ENCODE measurements around the gene CAVIN4. TPM values are rescaled to one million over a fixed set of nuclear protein-coding genes. Genes with fewer than 3 reads are reported as not detected.

The CAVIN4 gene
- 0.69 and 0.82 TPM in 2 replicates for total RNA-seq (2014; rRNA removed; shearing (Covaris generic); ENCODE audit: low replicate concordance)

DNA sequence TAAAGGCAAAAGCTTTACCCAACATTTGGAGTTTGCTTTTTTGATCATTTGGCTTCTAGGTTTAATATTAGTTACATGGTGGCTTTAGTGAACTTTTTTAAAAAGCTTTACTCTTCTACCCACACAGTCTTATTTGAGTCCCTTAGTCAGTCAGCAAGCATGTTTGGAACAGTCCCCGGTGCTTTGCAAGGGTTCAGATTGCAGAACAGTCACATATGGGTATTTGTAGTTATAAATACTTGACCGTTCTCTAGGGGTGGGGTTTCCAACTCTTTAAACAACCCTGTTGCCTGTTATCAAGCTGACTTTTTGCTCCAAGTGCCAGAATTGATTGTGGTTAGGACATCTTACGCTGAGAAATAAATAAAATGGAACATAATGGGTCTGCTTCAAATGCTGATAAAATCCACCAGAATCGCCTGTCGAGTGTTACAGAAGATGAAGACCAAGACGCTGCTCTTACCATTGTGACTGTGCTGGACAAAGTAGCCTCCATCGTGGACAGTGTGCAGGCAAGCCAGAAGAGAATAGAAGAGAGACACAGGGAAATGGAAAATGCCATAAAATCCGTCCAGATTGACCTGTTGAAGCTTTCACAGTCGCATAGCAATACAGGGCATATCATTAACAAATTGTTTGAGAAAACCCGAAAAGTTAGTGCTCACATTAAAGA, at the start of gene CAVIN4:
CAVIN4 (plus strand) TSS at position 304 of the 673 bp plus-strand sequence; CDS start at position 369, 65 bp downstream.
- no peaks in the 10 kb centered on the region for H3K27me3 ChIP-seq
- no peak for DNase-seq
- no peaks in the 10 kb centered on the region for H3K9me3 ChIP-seq
- no peak within 1 kb of the TSS for H3K4me3 ChIP-seq
- H3K36me3 ChIP-seq = no peaks in the 10 kb centered on the region

- H3K36me3 ChIP-seq = no peaks in the 10 kb centered on the region
- no peak overlapping the region for H3K4me3 ChIP-seq
- no peaks in the 10 kb centered on the region for H3K9me3 ChIP-seq
- H3K27me3 ChIP-seq = no peaks in the 10 kb centered on the region
- no peak for DNase-seq
Measured at GRCh38 chr9:100534401-100534800, 43.5 kb upstream of the CAVIN4 start.

GRCh38 chr9:100540327-100540726, 37.6 kb upstream of the CAVIN4 start:
- H3K4me3 ChIP-seq = no peak overlapping the region
- no peak for DNase-seq

GRCh38 chr9:100549048-100549447, 28.8 kb upstream of the CAVIN4 start:
- DNase-seq = no peak

More at GRCh38 chr9:100540327-100540726, 37.6 kb upstream of the CAVIN4 start:
- H3K9me3 ChIP-seq = peaks cover 5% of the 10 kb centered on the region
- no peaks in the 10 kb centered on the region for H3K27me3 ChIP-seq
- H3K36me3 ChIP-seq = no peaks in the 10 kb centered on the region

GRCh38 chr9:100554935-100555401, 22.9 kb upstream of the CAVIN4 start:
- H3K27me3 ChIP-seq = no peaks in the 10 kb centered on the region
- H3K36me3 ChIP-seq = no peaks in the 10 kb centered on the region
- DNase-seq = no peak
- no peaks in the 10 kb centered on the region for H3K9me3 ChIP-seq
- no peak overlapping the region for H3K4me3 ChIP-seq

More at GRCh38 chr9:100549048-100549447, 28.8 kb upstream of the CAVIN4 start:
- Histone ChIP-seq H3K9me3 (no peaks in the 10 kb centered on the region), H3K4me3 (no peak overlapping the region), H3K27me3 (no peaks in the 10 kb centered on the region), H3K36me3 (no peaks in the 10 kb centered on the region)

- Histone ChIP-seq H3K9me3 (no peaks in the 10 kb centered on the region), H3K36me3 (no peaks in the 10 kb centered on the region), H3K27me3 (no peaks in the 10 kb centered on the region), H3K4me3 (no peak overlapping the region)
- no peak for DNase-seq
Measured at GRCh38 chr9:100555471-100555870, 22.4 kb upstream of the CAVIN4 start.

- Histone ChIP-seq H3K27me3 (no peaks in the 10 kb centered on the region), H3K4me3 (no peak overlapping the region), H3K36me3 (no peaks in the 10 kb centered on the region), H3K9me3 (no peaks in the 10 kb centered on the region)
- DNase-seq = no peak
Measured at GRCh38 chr9:100557053-100557452, 20.8 kb upstream of the CAVIN4 start.

- H3K36me3 ChIP-seq = no peaks in the 10 kb centered on the region
- no peak for DNase-seq
- H3K4me3 ChIP-seq = no peak overlapping the region
- H3K9me3 ChIP-seq = no peaks in the 10 kb centered on the region
- no peaks in the 10 kb centered on the region for H3K27me3 ChIP-seq
Measured at GRCh38 chr9:100561256-100561655, 16.6 kb upstream of the CAVIN4 start.

DNA sequence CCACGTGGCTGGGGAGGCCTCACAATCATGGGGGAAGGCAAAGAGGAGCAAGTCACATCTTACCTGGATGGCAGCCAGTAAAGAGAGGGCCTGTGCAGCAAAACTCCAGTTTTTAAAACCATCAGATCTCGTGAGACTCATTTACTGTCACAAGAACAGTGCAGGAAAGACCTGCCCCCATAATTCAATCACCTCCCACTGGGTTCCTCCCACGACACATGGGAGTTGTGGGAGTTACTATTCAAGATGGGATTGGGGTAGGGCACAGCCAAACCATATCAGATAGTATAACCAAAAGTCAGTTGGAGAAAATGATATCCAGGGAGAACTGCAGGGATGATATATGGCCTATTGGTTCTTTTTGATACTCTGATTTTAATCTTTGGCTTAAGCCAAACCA, 10.0 kb upstream of the CAVIN4 start:
- DNase-seq = no peak
- H3K9me3 ChIP-seq = no peaks in the 10 kb centered on the region
- H3K36me3 ChIP-seq = no peaks in the 10 kb centered on the region
- no peaks in the 10 kb centered on the region for H3K27me3 ChIP-seq
- no peak overlapping the region for H3K4me3 ChIP-seq

DNA sequence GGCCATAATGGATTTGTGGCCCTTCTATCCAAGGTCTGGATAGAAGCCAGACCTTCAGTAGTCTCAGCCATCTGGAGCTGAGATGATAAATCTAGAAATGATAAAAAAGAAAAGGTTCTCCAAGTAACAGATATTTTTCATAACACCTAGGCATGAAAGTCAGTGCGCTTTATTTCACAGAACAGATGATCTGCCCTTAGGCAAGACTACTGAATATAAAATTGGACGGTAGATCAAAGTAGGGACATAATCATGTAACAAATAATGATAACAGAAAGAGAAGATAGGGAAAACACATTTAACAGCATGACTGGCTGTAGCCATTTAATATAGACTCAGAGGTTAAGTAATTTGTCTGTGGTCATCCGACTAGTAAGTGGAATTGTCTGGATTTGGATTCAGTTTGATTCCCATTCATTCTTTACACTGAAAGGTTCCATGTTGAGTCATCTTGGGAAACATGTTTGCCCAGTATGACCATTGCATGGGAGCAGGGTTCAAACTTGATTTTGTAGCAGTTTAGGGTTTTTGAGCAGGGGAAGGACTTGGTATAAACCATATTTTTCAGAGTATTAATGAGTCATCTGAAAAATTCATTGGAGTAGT, 4.1 kb upstream of the CAVIN4 start:
- Histone ChIP-seq H3K27me3 (no peaks in the 10 kb centered on the region), H3K36me3 (no peaks in the 10 kb centered on the region), H3K9me3 (no peaks in the 10 kb centered on the region), H3K4me3 (no peak overlapping the region)
- no peak for DNase-seq

DNA sequence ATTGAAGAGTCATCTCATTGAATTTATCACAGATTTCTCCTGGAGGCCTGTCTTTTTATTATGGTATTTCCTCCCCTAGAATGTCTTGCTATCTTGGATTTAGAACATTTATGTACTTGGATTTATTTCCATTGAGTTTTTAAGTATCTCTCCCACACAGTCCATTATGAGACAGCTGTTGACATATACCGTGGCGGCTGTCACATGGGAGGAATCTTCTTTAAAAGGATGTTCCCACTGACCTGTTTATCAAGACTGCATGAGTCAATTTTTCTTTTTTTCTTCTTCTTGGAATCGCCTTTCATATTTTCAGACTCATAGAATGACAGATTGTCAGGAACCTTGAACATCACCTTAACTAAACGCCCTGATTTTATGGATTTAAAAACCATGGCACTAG, 2.9 kb upstream of the CAVIN4 start:
- Histone ChIP-seq H3K27me3 (no peaks in the 10 kb centered on the region), H3K4me3 (no peak overlapping the region), H3K36me3 (no peaks in the 10 kb centered on the region), H3K9me3 (no peaks in the 10 kb centered on the region)
- no peak for DNase-seq

- no peak overlapping the region for H3K4me3 ChIP-seq
- DNase-seq = no peak
Measured at GRCh38 chr9:100575765-100576386, 2.0 kb upstream of the CAVIN4 start.

DNA sequence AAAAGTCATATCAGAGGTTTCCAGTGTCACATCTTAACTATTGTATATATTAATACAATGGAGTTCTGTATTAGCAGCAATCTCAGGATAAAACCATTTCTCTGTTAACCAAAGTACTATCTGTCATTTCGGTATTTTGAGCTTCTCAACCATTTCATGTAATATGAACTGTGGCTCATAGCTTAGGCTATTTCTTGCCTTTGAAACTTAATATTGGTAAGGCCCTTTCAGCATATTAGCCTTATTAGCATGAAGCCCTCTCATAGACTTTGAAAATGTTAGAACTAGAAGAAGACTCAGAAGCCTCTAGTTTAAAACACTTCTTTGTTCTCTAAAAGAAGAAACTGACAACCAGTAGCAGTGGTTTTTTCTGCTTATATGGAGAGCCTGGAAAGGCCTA, 731 bp downstream of the CAVIN4 start:
- Histone ChIP-seq H3K9me3 (no peaks in the 10 kb centered on the region), H3K36me3 (no peaks in the 10 kb centered on the region), H3K4me3 (no peak overlapping the region), H3K27me3 (no peaks in the 10 kb centered on the region)
- DNase-seq = no peak

More at GRCh38 chr9:100575765-100576386, 2.0 kb upstream of the CAVIN4 start:
- H3K27me3 ChIP-seq = no peaks in the 10 kb centered on the region
- no peaks in the 10 kb centered on the region for H3K9me3 ChIP-seq
- no peaks in the 10 kb centered on the region for H3K36me3 ChIP-seq

DNA sequence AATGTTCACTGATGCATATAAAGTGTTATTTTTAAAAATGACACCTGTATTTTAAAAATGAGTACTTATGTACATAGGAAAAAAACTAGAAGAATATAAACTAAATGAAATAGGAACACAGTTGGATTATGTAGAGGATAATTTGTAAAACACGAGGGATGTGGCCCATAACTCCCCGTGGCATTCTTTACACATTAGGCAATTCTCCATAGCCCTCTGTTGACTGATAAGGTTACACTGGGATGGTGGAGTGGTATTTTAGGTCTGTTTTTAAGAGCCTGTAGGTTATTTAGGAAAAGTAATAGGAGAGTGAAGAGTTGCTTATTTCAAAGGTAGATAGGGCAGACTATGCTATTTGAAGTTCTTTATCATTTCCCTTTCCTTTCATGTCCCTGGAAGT, 1.8 kb downstream of the CAVIN4 start:
- no peaks in the 10 kb centered on the region for H3K9me3 ChIP-seq
- DNase-seq = no peak
- no peaks in the 10 kb centered on the region for H3K27me3 ChIP-seq
- no peaks in the 10 kb centered on the region for H3K36me3 ChIP-seq
- no peak overlapping the region for H3K4me3 ChIP-seq

DNA sequence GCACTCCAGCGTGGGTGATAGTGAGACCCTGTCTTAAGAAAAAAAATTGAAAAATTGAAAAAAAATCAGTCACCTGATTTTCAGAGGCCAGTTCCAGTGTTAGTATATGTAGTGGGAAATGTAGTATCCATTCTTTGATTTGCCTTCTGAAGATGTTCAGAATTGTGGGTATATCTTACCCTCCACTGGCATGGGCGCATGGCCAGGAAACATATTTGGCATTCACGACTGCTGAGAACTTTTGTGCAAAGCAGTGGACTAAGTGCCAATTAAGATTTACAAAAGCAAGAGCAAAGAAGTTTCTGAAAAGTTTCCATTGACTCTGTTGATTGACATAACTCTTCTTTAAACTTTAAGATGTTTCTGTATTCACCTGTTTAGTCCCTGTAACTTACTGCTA, 2.4 kb downstream of the CAVIN4 start:
- no peaks in the 10 kb centered on the region for H3K27me3 ChIP-seq
- DNase-seq = no peak
- no peaks in the 10 kb centered on the region for H3K36me3 ChIP-seq
- H3K4me3 ChIP-seq = no peak overlapping the region
- no peaks in the 10 kb centered on the region for H3K9me3 ChIP-seq

DNA sequence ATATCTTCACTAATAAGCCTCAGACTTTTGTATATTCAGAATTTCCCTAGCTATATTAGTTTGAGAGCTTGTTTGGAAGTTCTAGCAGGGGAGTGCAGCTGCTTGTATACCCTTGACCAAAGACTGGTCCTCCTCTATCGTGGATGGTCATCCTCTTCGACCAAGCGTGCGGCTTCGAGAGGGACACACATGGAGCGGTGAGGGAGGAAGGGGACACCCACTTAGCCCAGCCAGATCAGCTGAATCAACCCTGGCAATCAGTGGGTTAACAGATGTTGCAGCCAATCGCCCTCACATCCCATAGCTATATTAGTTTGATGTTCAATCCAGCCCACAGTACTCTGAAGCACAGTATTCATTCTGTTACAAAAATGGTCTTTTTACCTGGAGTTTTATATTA, 3.2 kb downstream of the CAVIN4 start:
- no peaks in the 10 kb centered on the region for H3K27me3 ChIP-seq
- H3K9me3 ChIP-seq = no peaks in the 10 kb centered on the region
- no peak for DNase-seq
- H3K36me3 ChIP-seq = no peaks in the 10 kb centered on the region
- no peak overlapping the region for H3K4me3 ChIP-seq

- no peak for DNase-seq
- Histone ChIP-seq H3K27me3 (no peaks in the 10 kb centered on the region), H3K36me3 (0 out of 2 replicates have a peak, but pooled peaks cover 3% of the 10 kb centered on the region), H3K9me3 (no peaks in the 10 kb centered on the region), H3K4me3 (no peak overlapping the region)
Measured at GRCh38 chr9:100581661-100582060, 3.8 kb downstream of the CAVIN4 start.
